Measurements from ENCODE around the gene SOCS4.

- TF ChIP-seq CTCF (IDR thresholded peaks at IDR 0.05 in 4 of 5, conservative IDR thresholded peaks at IDR 0.05 in 1 of 5) (no peak), POLR2A (IDR thresholded peaks at IDR 0.05) (no peak)
Measured at GRCh38 chr14:55054098-55054497, 27.1 kb downstream of the SOCS4 start.
